ENCODE results near the gene SLC16A10. TPM values are rescaled to one million over a fixed set of nuclear protein-coding genes. Genes with fewer than 3 reads are reported as not detected.

Gene SLC16A10
- polyA plus RNA-seq, 3 donors, result 0.05 to 0.15 TPM; not detected in 1

GRCh38 chr6:111265842-111266241 lies 178.5 kb downstream of the SLC16A10 start:
- Histone ChIP-seq H3K9ac (ENCODE audit: insufficient read depth, low read length, poor library complexity, severe bottlenecking) (no peak overlapping the region), H3K36me3 (replicated peaks in 1 of 2; ENCODE audit: control insufficient read depth in 1 of 2, insufficient read depth in 2 of 2, low read length in 2 of 2) (peaks cover 32 to 68% of the 10 kb centered on the region in 2 donors), H3K4me2 (replicated peaks; ENCODE audit: extremely low read depth, low read length, poor library complexity, severe bottlenecking) (no peak overlapping the region), H3K27me3 (ENCODE audit: control insufficient read depth in 2 of 2, insufficient read depth in 2 of 2, low read length in 2 of 2) (no peaks in the 10 kb centered on the region), H3K79me2 (ENCODE audit: insufficient read depth, low read length) (peaks cover 28% of the 10 kb centered on the region), H2AFZ (ENCODE audit: insufficient read depth, low read depth, low read length, poor library complexity, severe bottlenecking) (no peak overlapping the region), H3K4me3 (replicated peaks in 1 of 3; ENCODE audit: low read depth in 2 of 3, low read length in 3 of 3) (no peak overlapping the region), H3K27ac (ENCODE audit: low read depth in 1 of 2, low read length in 2 of 2) (no peak overlapping the region), H4K20me1 (ENCODE audit: insufficient read depth, low read length) (no peaks in the 10 kb centered on the region), H3K4me1 (ENCODE audit: control insufficient read depth in 1 of 2, insufficient read depth in 2 of 2, low read length in 2 of 2) (peaks cover 0 to 1% of the 10 kb centered on the region in 2 donors), H3K9me3 (replicated peaks in 1 of 2; ENCODE audit: control insufficient read depth in 1 of 2, insufficient read depth in 1 of 2, low read length in 2 of 2) (no peaks in the 10 kb centered on the region)
- peaks cover 0 to 3% (median 1%) of the 10 kb centered on the region in 3 donors for H3K27me3 Mint-ChIP-seq (ENCODE audit: low read depth in 3 of 3)
- TF ChIP-seq CTCF (IDR thresholded peaks at IDR 0.05), result no peak
- H3K36me3 Mint-ChIP-seq, result peaks cover 41 to 69% of the 10 kb centered on the region in 2 donors
- peaks cover 0 to 6% (median 4%) of the 10 kb centered on the region in 7 donors for H3K9me3 Mint-ChIP-seq
- intact Hi-C loops (cut with micrococcal nuclease), result loop anchor here in 1 of 2 donors (10.0 kb wide), 1 partner anchor 389 kb away; no protein-coding TSS in a partner anchor
- 100% methylated on average over 1 of the region's 6 CpGs for WGBS (ENCODE audit: insufficient coverage)
- H3K4me3 Mint-ChIP-seq, result no peak overlapping the region
- DNase-seq, result no peak
- H3K27ac Mint-ChIP-seq, result peak overlapping the region in 1 of 7 donors; percentile 25
- peaks cover 12% of the 10 kb centered on the region for H3K4me1 Mint-ChIP-seq

- no peak for DNase-seq
- H3K9ac ChIP-seq (ENCODE audit: insufficient read depth, low read length, poor library complexity, severe bottlenecking), result no peak overlapping the region
- WGBS (ENCODE audit: insufficient coverage), result 94% methylated on average over 2 of the region's 2 CpGs
- intact Hi-C loops (cut with micrococcal nuclease), result loop anchor here in 1 of 2 donors (10.0 kb wide), 1 partner anchor 389 kb away; no protein-coding TSS in a partner anchor
- Mint-ChIP-seq H3K4me3 (no peak overlapping the region), H3K27me3 (ENCODE audit: low read depth in 3 of 3) (peaks cover 0 to 3% (median 1%) of the 10 kb centered on the region in 3 donors), H3K36me3 (peaks cover 41 to 67% of the 10 kb centered on the region in 2 donors), H3K9me3 (peaks cover 0 to 6% (median 4%) of the 10 kb centered on the region in 7 donors), H3K4me1 (peaks cover 11% of the 10 kb centered on the region), H3K27ac (no peak overlapping the region)
- H3K27me3 ChIP-seq (ENCODE audit: control insufficient read depth in 2 of 2, insufficient read depth in 2 of 2, low read length in 2 of 2), result no peaks in the 10 kb centered on the region
- TF ChIP-seq CTCF (IDR thresholded peaks at IDR 0.05), result no peak
- H4K20me1 ChIP-seq (ENCODE audit: insufficient read depth, low read length), result no peaks in the 10 kb centered on the region
- H3K4me2 ChIP-seq (replicated peaks; ENCODE audit: extremely low read depth, low read length, poor library complexity, severe bottlenecking), result no peak overlapping the region
- peaks cover 24% of the 10 kb centered on the region for H3K79me2 ChIP-seq (ENCODE audit: insufficient read depth, low read length)
- no peaks in the 10 kb centered on the region for H3K9me3 ChIP-seq (replicated peaks in 1 of 2; ENCODE audit: control insufficient read depth in 1 of 2, insufficient read depth in 1 of 2, low read length in 2 of 2)
- no peak overlapping the region for H2AFZ ChIP-seq (ENCODE audit: insufficient read depth, low read depth, low read length, poor library complexity, severe bottlenecking)
- H3K4me3 ChIP-seq (replicated peaks in 1 of 3; ENCODE audit: low read depth in 2 of 3, low read length in 3 of 3), result no peak overlapping the region
- peaks cover 32 to 68% of the 10 kb centered on the region in 2 donors for H3K36me3 ChIP-seq (replicated peaks in 1 of 2; ENCODE audit: control insufficient read depth in 1 of 2, insufficient read depth in 2 of 2, low read length in 2 of 2)
- no peaks in the 10 kb centered on the region for H3K4me1 ChIP-seq (ENCODE audit: control insufficient read depth in 1 of 2, insufficient read depth in 2 of 2, low read length in 2 of 2)
- H3K27ac ChIP-seq (ENCODE audit: low read depth in 1 of 2, low read length in 2 of 2), result no peak overlapping the region
Observed at GRCh38 chr6:111266276-111266675, 179.0 kb downstream of the SLC16A10 start.

All from CD14-positive monocyte (primary cell).